ENCODE measurements around the gene AGPAT1.
A peak's percentile ranks its signal among the peaks of the same experiment; 100 is the strongest.
"Not testable (repeated sequence)": the region's sequence is repeated elsewhere in the genome, so short reads cannot be mapped to it uniquely, and the experiment has no call there.

AGPAT1 gene, protein sequence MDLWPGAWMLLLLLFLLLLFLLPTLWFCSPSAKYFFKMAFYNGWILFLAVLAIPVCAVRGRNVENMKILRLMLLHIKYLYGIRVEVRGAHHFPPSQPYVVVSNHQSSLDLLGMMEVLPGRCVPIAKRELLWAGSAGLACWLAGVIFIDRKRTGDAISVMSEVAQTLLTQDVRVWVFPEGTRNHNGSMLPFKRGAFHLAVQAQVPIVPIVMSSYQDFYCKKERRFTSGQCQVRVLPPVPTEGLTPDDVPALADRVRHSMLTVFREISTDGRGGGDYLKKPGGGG

GRCh38 chr6:32175711-32176475 is at the start of gene AGPAT1:
AGPAT1 (minus strand) TSS chr6:32176084; CDS start chr6:32171496, 4,588 bp downstream.
- peak; percentile 63 for DNase-seq

GRCh38 chr6:32224696-32225095 is 48.8 kb upstream of the AGPAT1 start:
- DNase-seq: no peak

GRCh38 chr6:32223258-32224235 is 47.7 kb upstream of the AGPAT1 start, which contains the start of gene NOTCH4:
NOTCH4 (minus strand) TSS chr6:32224067; CDS start chr6:32223928, 139 bp downstream.
- no peak for DNase-seq

GRCh38 chr6:32222333-32223230 is 46.7 kb upstream of the AGPAT1 start:
- DNase-seq: no peak

GRCh38 chr6:32220021-32220420 is 44.1 kb upstream of the AGPAT1 start:
- no peak for DNase-seq

DNA sequence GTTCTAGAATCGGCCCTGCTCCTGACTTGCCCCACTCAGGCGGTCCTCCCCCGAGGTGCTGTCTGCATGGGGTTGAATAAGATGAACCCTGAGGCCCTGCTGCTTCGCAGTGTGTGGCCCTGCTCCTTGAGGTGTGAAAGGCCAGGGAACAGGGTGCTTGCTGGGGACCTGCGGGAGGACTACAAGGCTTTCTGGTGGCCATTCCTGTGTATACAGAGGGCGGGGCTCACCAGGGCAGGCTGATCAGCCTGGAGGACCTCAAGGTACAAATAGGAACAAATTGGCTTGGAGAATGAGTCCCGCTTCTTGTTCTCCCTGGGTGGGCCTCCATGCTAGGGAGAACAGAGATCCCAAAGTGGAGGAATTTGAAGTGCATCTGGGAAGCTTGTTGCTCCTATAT is 42.3 kb upstream of the AGPAT1 start:
- DNase-seq: no peak

- no peak for DNase-seq
These were observed 41.1 kb upstream of the AGPAT1 start for GRCh38 chr6:32216998-32217397.

- DNase-seq: no peak
These were observed 40.4 kb upstream of the AGPAT1 start for GRCh38 chr6:32216285-32216684.

DNA sequence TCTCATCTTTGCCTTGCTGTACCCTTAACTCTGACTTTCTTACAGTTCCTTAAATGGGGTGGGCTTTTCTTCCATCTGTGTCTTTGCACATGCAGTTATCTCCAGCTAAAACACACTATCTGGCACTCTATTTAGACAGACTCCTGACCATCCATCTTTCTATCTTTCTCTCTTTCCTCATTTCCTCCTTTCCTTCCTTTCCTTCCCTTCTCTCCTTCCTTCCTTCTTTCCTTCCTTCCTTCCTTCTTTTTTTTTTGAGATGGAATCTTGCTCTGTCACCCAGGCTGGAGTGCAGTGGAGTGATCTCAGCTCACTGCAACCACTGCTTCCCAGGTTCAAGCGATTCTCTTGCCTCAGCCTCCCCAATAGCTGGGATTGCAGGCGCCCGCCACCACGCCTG is 39.7 kb upstream of the AGPAT1 start:
- no peak for DNase-seq

- DNase-seq: no peak
These were observed 38.2 kb upstream of the AGPAT1 start for GRCh38 chr6:32214126-32214525.

DNA sequence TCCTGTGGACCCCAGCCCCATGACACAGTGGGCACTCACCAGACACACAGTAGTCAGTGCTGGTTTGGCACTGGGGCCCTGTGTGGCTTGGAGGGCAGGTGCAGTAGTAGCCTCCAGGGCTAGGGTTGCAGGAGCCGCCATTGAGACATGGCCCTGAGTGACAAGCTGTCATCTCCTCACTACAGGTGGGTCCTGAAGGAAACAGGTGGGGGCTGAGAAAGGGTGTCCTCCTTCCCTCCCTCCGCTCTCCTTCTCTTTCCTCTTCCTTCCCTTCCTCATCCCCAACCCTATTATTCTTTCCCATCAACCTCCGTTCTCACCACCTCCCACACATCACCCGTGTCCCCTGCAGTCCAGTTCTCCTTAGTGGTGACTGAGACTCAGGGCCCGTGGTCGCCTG is 37.8 kb upstream of the AGPAT1 start:
- no peak for DNase-seq

DNA sequence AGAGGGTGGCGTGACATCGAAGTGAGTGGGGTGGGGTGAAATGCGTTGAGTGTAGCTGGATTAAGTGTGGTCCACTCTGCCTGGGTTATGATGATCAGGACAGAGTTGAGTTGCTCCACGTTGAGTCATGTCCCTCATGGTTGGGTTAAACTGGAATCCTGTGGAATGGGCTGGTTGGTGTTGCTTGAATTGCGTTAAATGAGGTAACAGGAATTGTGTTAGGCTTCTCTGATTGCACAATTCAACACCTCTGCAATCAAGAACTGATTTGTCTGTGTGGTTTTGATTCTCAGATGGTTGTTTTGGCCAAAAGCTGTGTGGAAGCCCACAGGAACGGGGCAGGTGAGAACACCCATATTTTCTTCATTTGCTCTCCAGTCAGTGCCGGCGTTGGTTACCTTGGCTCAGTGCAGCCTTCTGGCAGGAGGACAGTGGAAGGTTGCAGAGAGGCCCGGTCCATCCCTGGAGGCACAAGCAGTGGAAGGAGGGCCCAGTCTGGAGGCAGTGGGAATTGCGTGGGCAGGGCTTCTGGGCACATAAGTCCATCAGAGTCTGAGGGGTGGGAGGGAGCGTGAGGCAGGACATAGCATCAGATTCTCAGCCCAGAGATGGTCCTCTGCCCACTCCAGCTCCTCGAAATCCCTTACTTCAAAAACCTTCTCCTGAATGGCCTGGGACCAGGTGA is 36.3 kb upstream of the AGPAT1 start:
- no peak for DNase-seq

- DNase-seq: not testable (repeated sequence)
These were observed 35.5 kb upstream of the AGPAT1 start for GRCh38 chr6:32211432-32211831.

DNA sequence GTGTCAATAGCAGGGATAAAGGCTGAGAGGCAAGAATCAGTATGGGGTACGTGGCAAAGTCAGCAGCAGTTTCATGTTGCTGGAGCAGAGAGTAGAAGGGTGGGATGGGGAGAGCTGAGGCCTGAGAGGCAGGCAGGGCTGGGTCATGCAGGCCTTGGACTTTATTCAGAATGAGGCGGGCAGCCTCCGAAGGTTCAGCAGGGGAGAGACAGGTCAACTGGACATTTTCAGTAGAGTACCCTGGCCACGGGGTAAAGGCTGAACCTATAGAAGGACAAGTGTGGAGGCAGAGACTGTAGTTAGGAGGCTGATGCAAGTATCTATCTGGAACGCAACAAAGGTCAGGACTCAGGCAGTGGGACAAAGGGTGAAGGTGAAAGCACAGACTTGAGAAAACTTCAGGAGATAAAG is 34.3 kb upstream of the AGPAT1 start:
- DNase-seq: no peak

DNA sequence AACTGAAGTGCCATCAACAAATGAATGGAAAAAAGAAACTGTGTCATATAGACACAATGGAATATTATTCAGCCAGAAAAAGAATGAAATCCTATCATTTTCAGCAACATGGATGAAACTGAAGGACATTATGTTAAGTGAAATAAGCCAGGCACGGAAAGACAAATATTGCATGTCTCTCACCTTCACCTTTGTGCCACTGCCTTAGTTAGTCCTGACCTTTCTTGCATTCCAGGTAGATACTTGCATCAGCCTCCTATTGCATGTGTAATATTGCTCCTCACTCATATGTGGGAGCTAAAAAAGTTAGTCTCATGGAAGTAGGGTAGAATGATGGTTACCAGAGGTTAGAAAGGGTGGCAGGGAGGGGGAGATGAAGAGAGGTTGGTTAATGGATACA is 33.1 kb upstream of the AGPAT1 start:
- DNase-seq: no peak

- DNase-seq: no peak
These were observed 28.4 kb upstream of the AGPAT1 start for GRCh38 chr6:32204268-32204715.

- DNase-seq: no peak
These were observed 27.8 kb upstream of the AGPAT1 start for GRCh38 chr6:32203426-32204267.

DNA sequence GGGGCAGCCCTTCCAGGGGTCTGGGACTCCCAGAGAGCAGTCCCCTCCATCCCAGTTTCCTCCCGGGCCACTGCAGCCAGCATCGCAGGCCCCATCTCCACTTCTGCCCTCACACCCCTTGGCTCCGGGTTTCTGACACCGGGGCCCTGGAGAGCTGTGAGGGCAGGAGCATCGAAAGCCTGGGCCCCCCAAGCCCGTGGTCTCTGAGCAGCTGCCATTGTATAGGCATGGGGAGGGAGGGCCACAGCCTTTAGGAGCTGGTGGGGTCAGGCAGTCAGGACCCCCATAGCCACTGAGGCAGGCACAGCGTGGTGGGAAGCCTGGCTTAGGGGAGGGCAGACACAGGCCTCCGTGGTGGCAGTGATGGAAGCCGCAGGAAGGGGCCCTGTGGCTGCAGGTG is 26.3 kb upstream of the AGPAT1 start:
- no peak for DNase-seq

DNA sequence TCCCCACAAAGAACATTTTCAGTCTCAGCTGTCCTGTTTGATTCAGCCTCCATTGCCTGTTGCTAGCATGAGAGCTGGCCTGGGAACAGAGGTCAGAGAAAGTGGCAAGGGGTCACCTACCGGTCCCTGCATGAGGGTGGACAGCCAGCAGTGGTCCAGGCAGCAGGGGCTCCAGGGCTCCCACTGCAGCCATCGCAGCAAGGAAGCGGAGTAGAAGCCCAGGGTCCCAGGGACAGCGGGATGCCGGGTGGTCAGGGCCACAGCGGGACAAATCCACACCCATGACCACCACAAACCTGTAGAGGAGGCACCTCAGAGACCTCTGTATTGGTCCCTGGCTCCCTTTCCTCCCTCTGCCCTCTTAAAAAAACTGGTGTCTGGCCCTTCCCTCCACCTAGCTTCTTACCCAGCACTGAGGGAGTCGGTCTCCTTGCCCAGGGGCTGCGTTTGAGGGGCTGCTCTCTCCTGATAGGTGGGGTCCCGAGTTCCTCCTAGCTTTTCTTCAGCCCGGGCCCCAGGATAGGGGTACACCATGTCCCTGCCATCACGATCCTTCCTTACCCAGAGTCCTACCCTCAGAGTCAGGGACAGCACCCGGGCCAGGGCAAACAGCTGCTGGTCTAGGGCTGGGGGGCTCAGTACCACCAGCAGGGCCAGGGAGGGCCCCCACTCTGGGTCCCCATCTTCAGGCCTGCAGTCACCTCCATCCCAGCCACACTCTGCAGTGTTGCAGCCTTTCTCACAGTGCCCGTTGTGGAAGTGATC is 25.0 kb upstream of the AGPAT1 start:
- DNase-seq: no peak

GRCh38 chr6:32198866-32199265 is 23.0 kb upstream of the AGPAT1 start:
- DNase-seq: no peak
